Caco-2 (cell line): Measurements from ENCODE around the gene TNFRSF18. TPM values are rescaled to one million over a fixed set of nuclear protein-coding genes. Genes with fewer than 3 reads are reported as not detected.

ENCODE experiments used
- BruUV-seq: library from RNA; stranded (reverse); fragments of 400-500 nt; replicated peaks from 2 replicates; lab custom pipeline; 2021; lab: Mats Ljungman, UMichigan
- CTCF ChIA-PET: fragments of 300-600 bp; sonication (Branson Sonifier 250); formaldehyde crosslinking; loops from one replicate; lab custom pipeline; 2022; ENCODE audit warnings: antibody characterized with exemption; lab: Charles Lee
- POLR2A ChIA-PET: fragments of 300-600 bp; sonication (Branson Sonifier 250); formaldehyde crosslinking; loops from one replicate; lab custom pipeline; 2022; ENCODE audit warnings: antibody characterized with exemption; lab: Charles Lee
- DNase-seq, 2 experiments: peaks; one replicate each; pipeline versions ENCODE4 v3.0.0 to v3.0.0-alpha.2; 2020 to 2022
- H3K27me3 ChIP-seq: replicated peaks from 2 replicates; pipeline ENCODE4 v1.6.0; 2011; ENCODE audit warnings: low read length; ENCODE audit not compliant: control insufficient read depth, insufficient read depth
- H3K36me3 ChIP-seq: 2 replicates; pipeline ENCODE4 v1.5.1; 2011; ENCODE audit warnings: low read length; ENCODE audit not compliant: control insufficient read depth, insufficient read depth
- H3K4me1 ChIP-seq: fragments of 250-450 bp; sonication (Bioruptor Pico); 2 replicates; pipeline ENCODE4 v1.5.1; 2020; ENCODE audit warnings: mild to moderate bottlenecking
- H3K4me3 ChIP-seq: 2 replicates; pipeline ENCODE4 v1.5.1; 2011; ENCODE audit warnings: low read depth, mild to moderate bottlenecking, control low read depth, low read length
- H3K9me3 ChIP-seq: fragments of 250-450 bp; sonication (Bioruptor Pico); 2 replicates; pipeline ENCODE4 v1.5.1; 2020; ENCODE audit warnings: mild to moderate bottlenecking, moderate library complexity
- H3K27ac Mint-ChIP-seq: one replicate; pipeline ENCODE4 v1.8.0; 2022; ENCODE audit warnings: mixed read lengths; ENCODE audit not compliant: unreplicated experiment
- H3K27me3 Mint-ChIP-seq: one replicate; pipeline ENCODE4 v1.8.0; 2022; ENCODE audit warnings: mixed read lengths; ENCODE audit not compliant: insufficient read depth, unreplicated experiment
- H3K36me3 Mint-ChIP-seq: one replicate; pipeline ENCODE4 v1.8.0; 2022; ENCODE audit warnings: mild to moderate bottlenecking, mixed read lengths; ENCODE audit not compliant: insufficient read depth, unreplicated experiment
- H3K4me1 Mint-ChIP-seq: one replicate; pipeline ENCODE4 v1.8.0; 2022; ENCODE audit warnings: low read depth, mixed read lengths; ENCODE audit not compliant: unreplicated experiment
- H3K4me3 Mint-ChIP-seq: one replicate; pipeline ENCODE4 v1.8.0; 2022; ENCODE audit warnings: mild to moderate bottlenecking, moderate library complexity, mixed read lengths; ENCODE audit not compliant: unreplicated experiment
- H3K9me3 Mint-ChIP-seq: one replicate; pipeline ENCODE4 v1.8.0; 2022; ENCODE audit warnings: mixed read lengths; ENCODE audit not compliant: unreplicated experiment
- intact Hi-C: fragments of 100-400 bp; cut with micrococcal nuclease; formaldehyde crosslinking; loops from one replicate; pipeline ENCODE4 v1.10.0; 2022; ENCODE audit not compliant: unreplicated experiment
- total RNA-seq: library from RNA; stranded (reverse); gene quantifications from 2 replicates; pipeline ENCODE4 v1.2.3, GENCODE V29; 2022
- TF ChIP-seq, protein P1 (sequence below), 2 experiments: fragments of 200-600 bp in 1 of 2; IDR thresholded peaks; 1 replicate in 1 of 2; 2 replicates in 1 of 2; pipeline versions ENCODE4 v1.5.1 to v1.8.0; 2011 to 2022; ENCODE audit warnings: antibody characterized with exemption in 1 of 2, control low read depth in 1 of 2, inconsistent platforms in 1 of 2, low read depth in 1 of 2, low read length in 1 of 2, mild to moderate bottlenecking in 1 of 2, moderate library complexity in 1 of 2; ENCODE audit not compliant: insufficient read depth in 1 of 2, severe bottlenecking in 1 of 2, unreplicated experiment in 1 of 2

Gene TNFRSF18
- total RNA-seq, 1 experiment from 2014 or later, result not detected

DNA sequence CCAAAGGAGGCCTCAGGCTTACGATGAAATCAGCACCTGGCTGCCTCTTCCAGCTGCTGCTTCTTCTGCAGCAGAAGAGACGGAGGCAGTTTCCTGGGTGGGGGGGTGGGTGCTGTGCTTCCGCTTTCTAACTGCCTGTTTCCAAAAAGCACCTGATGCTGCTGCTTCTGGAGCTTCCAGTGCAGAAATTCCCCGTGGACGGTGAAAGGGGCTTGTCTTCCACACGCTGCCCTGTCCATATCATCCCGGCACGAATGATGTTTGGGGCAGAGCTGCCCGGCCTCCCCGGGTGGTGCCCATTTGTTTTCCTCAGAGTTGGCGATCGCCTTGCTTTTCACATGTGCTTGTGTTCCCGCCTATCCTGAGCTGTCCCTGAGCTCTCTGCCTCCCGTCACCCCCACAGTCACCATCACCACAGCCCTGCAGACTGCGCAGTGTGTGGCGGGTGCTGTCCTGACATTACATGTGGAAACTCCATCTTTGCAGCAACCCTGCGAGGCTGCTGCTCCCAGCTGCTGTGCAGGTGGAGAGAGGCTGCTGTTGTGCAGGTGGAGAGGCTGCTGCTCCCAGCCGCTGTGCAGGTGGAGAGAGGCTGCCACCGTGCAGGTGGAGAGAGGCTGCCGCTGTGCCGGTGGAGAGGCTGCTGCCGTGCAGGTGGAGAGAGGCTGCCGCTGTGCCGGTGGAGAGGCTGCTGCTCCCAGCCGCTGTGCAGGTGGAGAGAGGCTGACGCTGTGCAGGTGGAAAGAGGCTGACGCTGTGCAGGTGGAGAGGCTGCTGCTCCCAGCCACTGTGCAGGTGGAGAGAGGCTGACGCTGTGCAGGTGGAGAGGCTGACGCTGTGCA is 30.9 kb downstream of the TNFRSF18 start:
- H3K9me3 ChIP-seq, result no peaks in the 10 kb centered on the region
- no peaks in the 10 kb centered on the region for H3K36me3 ChIP-seq
- no peaks in the 10 kb centered on the region for H3K27me3 ChIP-seq
- no peaks in the 10 kb centered on the region for H3K9me3 Mint-ChIP-seq
- peaks cover 6% of the 10 kb centered on the region for H3K4me1 ChIP-seq
- no TSS peak for BruUV-seq
- POLR2A ChIA-PET, result no interaction called here
- H3K36me3 Mint-ChIP-seq, result peaks cover 8% of the 10 kb centered on the region
- CTCF ChIA-PET, result no interaction called here
- no peak overlapping the region for H3K4me3 Mint-ChIP-seq
- intact Hi-C loops, result no loop called here
- no peak overlapping the region for H3K4me3 ChIP-seq
- TF ChIP-seq, protein P1, sequence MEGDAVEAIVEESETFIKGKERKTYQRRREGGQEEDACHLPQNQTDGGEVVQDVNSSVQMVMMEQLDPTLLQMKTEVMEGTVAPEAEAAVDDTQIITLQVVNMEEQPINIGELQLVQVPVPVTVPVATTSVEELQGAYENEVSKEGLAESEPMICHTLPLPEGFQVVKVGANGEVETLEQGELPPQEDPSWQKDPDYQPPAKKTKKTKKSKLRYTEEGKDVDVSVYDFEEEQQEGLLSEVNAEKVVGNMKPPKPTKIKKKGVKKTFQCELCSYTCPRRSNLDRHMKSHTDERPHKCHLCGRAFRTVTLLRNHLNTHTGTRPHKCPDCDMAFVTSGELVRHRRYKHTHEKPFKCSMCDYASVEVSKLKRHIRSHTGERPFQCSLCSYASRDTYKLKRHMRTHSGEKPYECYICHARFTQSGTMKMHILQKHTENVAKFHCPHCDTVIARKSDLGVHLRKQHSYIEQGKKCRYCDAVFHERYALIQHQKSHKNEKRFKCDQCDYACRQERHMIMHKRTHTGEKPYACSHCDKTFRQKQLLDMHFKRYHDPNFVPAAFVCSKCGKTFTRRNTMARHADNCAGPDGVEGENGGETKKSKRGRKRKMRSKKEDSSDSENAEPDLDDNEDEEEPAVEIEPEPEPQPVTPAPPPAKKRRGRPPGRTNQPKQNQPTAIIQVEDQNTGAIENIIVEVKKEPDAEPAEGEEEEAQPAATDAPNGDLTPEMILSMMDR (IDR thresholded peaks at IDR 0.05; ENCODE audit: insufficient read depth in 1 of 2, low read depth in 1 of 2, low read length in 1 of 2, severe bottlenecking in 1 of 2, unreplicated experiment in 1 of 2), result no peak
- DNase-seq, result peak in 1 of 2 experiments; percentile 17
- H3K27me3 Mint-ChIP-seq, result no peaks in the 10 kb centered on the region
- H3K4me1 Mint-ChIP-seq, result peaks cover 7% of the 10 kb centered on the region
- H3K27ac Mint-ChIP-seq, result no peak overlapping the region

GRCh38 chr1:1173793-1174415 is 32.5 kb downstream of the TNFRSF18 start, which contains the start of gene TTLL10:
Gene TTLL10 (plus strand): TSS chr1:1173880. CDS start chr1:1179216, 5,336 bp downstream.
- Mint-ChIP-seq H3K36me3 (peaks cover 20% of the 10 kb centered on the region), H3K9me3 (no peaks in the 10 kb centered on the region), H3K27me3 (no peaks in the 10 kb centered on the region), H3K4me1 (peaks cover 7% of the 10 kb centered on the region), H3K27ac (no peak within 1 kb of the TSS), H3K4me3 (no peak within 1 kb of the TSS)
- no TSS peak for BruUV-seq
- TF ChIP-seq, protein P1 (IDR thresholded peaks at IDR 0.05; ENCODE audit: insufficient read depth in 1 of 2, low read depth in 1 of 2, low read length in 1 of 2, severe bottlenecking in 1 of 2, unreplicated experiment in 1 of 2), result no peak
- ChIA-PET CTCF (no interaction called here), POLR2A (interaction anchor here (0.5 kb wide), 1 partner anchor 269 kb away, joined by 4 read pairs; no protein-coding TSS in a partner anchor)
- Histone ChIP-seq H3K27me3 (no peaks in the 10 kb centered on the region), H3K4me3 (no peak within 1 kb of the TSS), H3K4me1 (peaks cover 6% of the 10 kb centered on the region), H3K36me3 (no peaks in the 10 kb centered on the region), H3K9me3 (no peaks in the 10 kb centered on the region)
- peak in 1 of 2 experiments; percentile 17 for DNase-seq
- intact Hi-C loops, result no loop called here

DNA sequence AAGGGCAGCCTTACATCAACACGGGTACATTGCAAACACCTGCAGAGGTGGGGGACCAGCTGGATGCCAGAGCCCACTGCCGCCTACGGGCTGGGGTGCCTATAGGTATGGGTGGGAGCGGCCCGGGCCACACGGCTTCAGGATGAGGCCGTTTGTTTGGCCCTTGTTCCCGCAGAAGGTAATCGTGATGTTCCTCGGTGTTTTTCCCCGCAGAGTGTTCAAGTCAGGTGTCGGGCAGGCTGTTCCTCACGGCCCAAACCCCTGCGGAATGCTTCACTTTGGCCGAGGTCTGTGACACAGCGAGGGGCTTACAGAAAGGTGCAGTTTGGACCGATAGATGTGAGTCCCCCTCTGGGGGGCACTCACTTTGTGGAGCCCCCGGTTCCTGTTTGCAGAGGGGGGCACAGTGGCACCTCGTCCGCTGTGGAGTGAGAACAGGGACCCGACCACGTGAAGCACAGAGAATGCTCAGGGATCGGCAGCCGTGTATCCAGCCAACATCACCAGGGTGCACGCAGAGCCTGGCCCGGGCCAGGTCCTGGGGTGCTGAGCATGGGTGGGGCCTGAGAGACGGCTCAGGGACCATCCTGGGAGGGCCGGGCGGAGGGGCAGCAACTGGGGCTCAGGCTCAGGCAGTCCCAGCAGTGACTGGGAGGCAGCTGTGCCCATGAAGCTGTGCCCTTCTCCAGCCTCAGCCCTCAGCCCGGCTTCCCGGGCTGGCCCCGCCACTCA is 33.2 kb downstream of the TNFRSF18 start:
- TF ChIP-seq, protein P1 (IDR thresholded peaks at IDR 0.05; ENCODE audit: insufficient read depth in 1 of 2, low read depth in 1 of 2, low read length in 1 of 2, severe bottlenecking in 1 of 2, unreplicated experiment in 1 of 2), result no peak
- peaks cover 6% of the 10 kb centered on the region for H3K4me1 ChIP-seq
- no peaks in the 10 kb centered on the region for H3K9me3 ChIP-seq
- ChIA-PET CTCF (no interaction called here), POLR2A (no interaction called here)
- Mint-ChIP-seq H3K27ac (no peak overlapping the region), H3K9me3 (no peaks in the 10 kb centered on the region), H3K36me3 (peaks cover 26% of the 10 kb centered on the region), H3K4me1 (peaks cover 7% of the 10 kb centered on the region), H3K27me3 (no peaks in the 10 kb centered on the region), H3K4me3 (no peak overlapping the region)
- H3K36me3 ChIP-seq, result no peaks in the 10 kb centered on the region; the same call in 1 of the 2 replicates
- peak in 1 of 2 experiments; percentile 23 for DNase-seq
- intact Hi-C loops, result no loop called here
- no peak overlapping the region for H3K4me3 ChIP-seq
- no TSS peak for BruUV-seq
- H3K27me3 ChIP-seq, result no peaks in the 10 kb centered on the region
